NCI-H2081 (cell line): ENCODE results near the gene HTRA2.

ENCODE experiments used
- DNase-seq, 2 experiments: peaks; one replicate each; lab custom pipeline; 2025; lab: John Stamatoyannopoulos, UW

Gene HTRA2

GRCh38 chr2:74515981-74516633 lies 13.6 kb upstream of the HTRA2 start:
- no peak for DNase-seq

DNA sequence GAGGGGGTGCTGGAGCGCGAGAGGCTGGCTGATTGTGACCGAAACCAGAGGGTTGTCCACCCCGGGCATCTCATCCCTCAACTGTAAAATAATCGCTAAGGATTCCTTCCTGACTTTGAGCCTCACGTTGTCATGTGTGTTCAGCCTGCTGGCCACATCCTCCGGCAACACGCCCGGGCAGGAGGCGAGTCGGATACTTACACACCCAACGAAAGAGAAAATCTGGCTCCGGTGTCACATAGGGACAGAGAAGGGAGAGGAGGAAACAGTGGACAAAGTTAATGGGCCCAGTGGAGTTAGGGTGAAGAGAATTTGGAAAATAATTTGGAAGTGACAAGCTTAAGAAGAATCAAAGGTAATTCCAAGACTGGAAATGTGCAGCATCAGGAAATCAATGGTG lies 13.1 kb upstream of the HTRA2 start:
- no peak for DNase-seq

GRCh38 chr2:74522516-74522915 lies 7.2 kb upstream of the HTRA2 start:
- DNase-seq = no peak

DNA sequence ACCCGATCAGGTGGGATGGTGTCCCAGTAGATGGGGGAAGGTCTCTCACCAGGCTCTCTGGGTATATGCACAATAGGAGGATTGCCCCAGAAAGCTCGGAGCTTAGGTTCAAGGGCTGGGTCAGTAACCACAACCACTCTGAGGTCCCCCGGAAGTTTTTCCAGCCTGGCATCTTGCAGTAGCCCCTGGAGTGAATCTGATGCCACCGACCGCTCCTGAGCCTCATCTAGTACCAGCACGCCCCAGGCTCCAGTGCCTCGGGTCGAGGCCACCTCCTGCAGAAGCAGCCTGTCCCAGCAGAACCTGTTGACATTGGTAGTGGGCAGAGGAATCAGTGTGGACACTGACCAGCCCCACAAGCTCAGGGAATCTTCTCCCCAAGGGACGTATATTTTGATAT lies 5.7 kb upstream of the HTRA2 start:
- DNase-seq = no peak

- no peak for DNase-seq
These were observed 4.6 kb upstream of the HTRA2 start for GRCh38 chr2:74524955-74525716.

- no peak for DNase-seq
These were observed 3.8 kb upstream of the HTRA2 start, which contains the start of gene DQX1 for GRCh38 chr2:74525717-74526648. Gene DQX1, minus strand, starts transcription at chr2:74526231. Its CDS starts 502 bp downstream, at chr2:74525729.

DNA sequence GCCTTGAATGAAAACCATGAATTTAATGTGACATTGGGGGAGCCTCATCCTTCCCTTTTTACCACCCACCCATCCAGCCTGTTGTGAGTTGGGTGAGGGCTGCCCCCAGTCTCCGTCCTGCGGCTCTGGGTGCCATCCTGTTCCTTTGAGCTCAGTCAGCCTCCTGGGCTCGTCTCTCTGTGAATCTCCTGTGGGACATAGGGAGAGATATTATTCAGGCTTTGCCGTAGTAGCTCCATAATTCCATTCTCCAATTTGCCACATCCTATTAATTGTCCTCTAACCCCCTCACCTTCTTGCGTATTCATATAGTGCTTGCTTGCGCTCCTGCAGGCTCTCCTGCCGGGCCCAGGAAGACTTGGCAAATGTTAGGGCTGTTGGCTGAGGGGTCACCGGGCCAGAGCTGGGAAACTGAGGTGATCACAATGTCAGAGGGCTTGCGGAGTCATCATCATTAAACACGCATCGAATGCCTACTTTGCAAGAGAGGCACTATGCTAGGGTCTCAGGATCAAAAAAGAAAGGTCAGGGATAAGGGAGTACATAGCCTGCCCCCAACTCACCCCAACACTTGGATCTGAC lies 3.0 kb upstream of the HTRA2 start:
- DNase-seq = no peak

- DNase-seq = no peak
These were observed 2.0 kb upstream of the HTRA2 start for GRCh38 chr2:74527741-74528140.

DNA sequence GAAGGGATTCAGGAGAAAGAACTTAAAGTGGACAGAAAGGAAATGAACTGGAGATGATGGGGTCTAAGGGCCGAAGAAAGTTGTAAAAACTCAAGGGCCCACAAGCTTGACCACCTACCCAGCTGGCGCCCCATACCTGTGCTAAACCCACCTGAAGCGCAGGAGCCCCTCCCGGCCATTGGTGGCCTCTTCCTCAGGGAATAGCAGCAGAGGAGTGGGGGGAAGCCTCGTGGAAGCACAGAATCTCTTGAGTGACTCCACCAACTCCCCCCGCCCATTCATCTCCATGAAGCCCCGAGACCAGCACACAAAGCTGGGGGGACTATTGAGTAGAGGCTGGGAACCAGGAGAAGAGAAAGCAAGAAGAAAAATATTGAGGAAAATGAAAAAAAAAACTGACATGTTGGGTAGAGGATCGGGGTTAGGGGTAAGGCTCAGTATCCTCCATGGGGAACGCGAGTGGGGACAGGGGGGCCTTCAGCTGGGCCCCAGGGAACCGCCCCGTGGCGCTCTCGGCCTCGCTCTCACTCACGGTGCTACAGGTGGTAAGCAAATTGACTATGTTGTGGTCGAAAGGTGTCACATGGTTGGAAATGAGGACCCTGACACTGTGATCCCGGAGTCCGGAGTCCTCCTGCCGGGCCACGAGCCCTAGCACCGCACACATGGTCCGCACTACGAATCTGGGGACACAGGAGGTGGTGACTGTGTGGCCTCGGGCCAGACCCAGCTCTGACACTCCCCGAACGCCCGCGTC lies 955 bp upstream of the HTRA2 start:
- DNase-seq = no peak

DNA sequence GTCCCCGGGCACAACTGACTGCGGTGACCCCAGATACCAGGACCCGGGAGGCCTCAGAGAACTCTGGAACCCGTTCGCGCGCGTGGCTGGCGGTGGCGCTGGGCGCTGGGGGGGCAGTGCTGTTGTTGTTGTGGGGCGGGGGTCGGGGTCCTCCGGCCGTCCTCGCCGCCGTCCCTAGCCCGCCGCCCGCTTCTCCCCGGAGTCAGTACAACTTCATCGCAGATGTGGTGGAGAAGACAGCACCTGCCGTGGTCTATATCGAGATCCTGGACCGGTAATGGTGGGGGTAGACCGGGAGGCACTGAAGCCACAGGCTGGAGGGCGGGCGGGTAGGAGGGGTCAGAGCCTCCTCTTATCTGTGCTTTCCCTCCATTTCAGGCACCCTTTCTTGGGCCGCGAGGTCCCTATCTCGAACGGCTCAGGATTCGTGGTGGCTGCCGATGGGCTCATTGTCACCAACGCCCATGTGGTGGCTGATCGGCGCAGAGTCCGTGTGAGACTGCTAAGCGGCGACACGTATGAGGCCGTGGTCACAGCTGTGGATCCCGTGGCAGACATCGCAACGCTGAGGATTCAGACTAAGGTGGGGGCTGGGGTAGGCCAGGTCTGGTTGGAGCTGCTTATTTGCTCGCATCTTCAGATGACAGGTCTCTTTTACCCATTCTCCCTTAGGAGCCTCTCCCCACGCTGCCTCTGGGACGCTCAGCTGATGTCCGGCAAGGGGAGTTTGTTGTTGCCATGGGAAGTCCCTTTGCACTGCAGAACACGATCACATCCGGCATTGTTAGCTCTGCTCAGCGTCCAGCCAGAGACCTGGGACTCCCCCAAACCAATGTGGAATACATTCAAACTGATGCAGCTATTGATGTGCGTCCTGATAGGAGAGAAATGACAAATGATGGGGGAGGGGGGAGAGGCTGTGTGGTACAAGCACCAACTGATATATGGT lies 780 bp downstream of the HTRA2 start:
- DNase-seq = no peak

- no peak for DNase-seq
These were observed 1.9 kb downstream of the HTRA2 start for GRCh38 chr2:74531666-74532065.

DNA sequence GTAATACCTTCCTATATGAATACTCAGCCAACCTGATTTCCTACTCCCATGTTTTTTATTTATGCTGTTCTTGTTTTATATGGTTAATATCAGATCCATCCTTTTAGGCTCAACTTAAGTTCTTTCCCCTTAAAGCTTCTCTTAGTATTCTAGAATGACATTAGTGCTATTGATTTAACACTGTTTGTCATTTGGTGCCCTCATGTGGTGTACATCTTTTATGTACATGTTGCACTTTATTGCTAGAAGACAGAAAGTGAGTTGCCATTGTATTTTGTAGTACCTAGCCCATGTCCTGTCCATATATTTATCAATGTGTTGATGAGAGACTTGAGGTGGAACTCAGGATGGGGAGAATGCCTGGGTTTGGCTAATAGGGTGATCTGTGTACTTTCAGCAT lies 2.5 kb downstream of the HTRA2 start:
- no peak for DNase-seq

GRCh38 chr2:74533464-74533863 lies 3.7 kb downstream of the HTRA2 start:
- DNase-seq = no peak

DNA sequence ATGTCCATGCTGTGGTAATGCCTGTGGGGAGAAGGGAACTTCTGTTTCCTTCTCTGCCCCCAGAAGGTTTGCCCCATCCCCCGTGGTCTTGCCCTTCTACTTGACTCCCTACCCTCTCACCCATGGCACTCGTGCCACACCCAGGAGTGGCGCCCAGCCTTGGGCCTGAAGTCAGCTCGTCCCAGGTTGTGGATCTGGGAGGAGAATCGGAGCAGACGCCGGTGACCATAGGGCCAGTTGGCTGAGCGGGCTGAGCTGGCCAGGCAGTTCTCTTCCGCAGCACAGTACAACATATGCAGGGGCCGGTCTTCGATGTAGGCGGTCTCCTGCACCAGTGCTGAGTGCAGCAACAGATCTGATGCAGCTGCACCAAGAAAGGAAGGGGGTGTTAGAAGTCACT lies 4.7 kb downstream of the HTRA2 start:
- no peak for DNase-seq

GRCh38 chr2:74535440-74535965 lies 5.8 kb downstream of the HTRA2 start:
- no peak for DNase-seq

- DNase-seq = no peak
These were observed 6.6 kb downstream of the HTRA2 start for GRCh38 chr2:74536166-74536950.

- DNase-seq = no peak
These were observed 7.4 kb downstream of the HTRA2 start for GRCh38 chr2:74537140-74537539.

DNA sequence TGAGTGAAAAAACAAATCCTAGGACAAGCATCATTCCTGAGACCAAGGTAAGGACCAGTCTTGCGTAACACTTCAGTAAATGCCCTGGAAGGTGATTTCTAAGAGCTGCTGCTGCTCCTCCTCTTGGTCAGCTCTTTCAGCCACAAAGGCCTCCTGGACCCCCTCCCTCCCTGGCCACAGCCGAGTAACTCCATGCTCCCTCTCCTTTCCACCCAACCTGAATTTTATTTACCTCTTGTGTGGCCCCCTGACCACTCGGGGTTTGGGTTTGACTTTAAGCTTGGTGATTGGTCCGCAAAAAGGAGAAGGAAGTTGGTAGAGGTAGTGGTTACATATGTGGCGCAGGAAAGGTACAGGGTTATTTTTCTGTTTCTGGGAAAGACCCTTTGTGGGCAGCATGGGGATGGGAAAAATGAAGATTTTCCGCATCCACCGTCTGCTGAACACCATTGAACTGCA lies 9.2 kb downstream of the HTRA2 start:
- no peak for DNase-seq

- no peak for DNase-seq
These were observed 10.6 kb downstream of the HTRA2 start for GRCh38 chr2:74540291-74540690.
